ENCODE results near the gene HOXD12.

GRCh38 chr2:176142281-176142680 is 42.7 kb downstream of the HOXD12 start:
- TF ChIP-seq CTCF (IDR thresholded peaks at IDR 0.05; ENCODE audit: poor library complexity, severe bottlenecking), result no peak
- TF ChIP-seq POLR2AphosphoS5 (IDR thresholded peaks at IDR 0.05), result no peak
- no peak for TF ChIP-seq EP300 (conservative IDR thresholded peaks at IDR 0.05; ENCODE audit: poor library complexity, severe bottlenecking)

Data from neural cell (in vitro differentiated cells).